ENCODE data around the gene BANK1.

Gene BANK1

DNA sequence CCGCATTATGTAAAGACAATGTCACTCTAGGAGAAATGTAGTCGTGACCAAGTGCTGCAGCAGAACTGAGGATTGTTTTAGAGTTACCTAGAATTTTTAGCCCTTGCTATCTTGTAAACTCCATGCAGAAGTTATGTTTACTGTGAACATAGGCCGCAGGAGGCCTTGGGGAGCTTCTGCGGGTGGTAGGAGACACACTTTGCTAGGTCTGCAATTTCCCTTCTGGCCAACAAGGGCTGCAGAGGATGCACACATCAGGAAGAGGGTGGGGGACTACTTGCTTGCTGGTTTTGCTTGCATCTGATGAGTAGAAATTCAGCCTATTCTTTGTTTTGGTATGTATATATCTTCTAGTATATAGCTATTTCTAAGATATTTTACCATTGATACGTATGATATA is 23.1 kb downstream of the BANK1 start:
- DNase-seq (ENCODE audit: low read depth in 2 of 2): no peak

DNA sequence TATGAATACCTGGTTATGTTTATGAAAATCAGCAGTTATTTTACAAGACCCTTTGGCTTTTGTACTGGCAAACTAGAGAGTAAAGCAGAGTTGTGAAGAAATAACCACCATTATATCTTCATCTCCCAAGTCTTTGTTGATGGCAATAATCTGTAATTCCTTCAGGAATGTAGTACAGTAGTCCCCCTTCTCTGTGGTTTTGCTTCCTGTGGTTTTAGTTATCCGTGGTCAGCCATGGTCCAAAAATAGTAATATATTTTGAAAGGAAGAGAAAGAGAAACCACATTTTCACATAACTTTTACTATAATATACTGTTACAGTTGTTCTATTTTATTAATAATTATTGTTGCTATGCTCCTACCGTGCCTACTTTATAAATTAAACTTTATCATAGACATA is 27.8 kb downstream of the BANK1 start:
- peak; percentile 49 to 50 for DNase-seq (ENCODE audit: low read depth in 2 of 2)

DNA sequence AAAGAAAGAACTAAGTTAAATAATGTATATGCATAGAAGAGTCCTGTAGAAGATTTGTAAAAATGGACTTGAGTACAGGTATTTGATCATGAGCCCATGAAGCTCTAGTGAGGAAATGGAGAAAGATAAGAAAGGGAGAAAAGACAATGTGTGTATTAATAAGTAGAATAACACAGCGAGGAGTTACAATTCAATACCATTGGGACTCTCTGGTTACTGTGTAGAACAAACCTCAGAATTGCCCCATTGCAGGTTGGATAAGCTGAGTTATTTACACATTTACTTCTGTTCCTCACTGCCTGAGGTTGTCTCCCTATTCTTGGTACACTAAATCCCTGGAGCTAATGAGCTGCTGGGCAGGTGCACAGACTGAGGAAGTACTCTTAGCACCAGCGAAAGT is 33.3 kb downstream of the BANK1 start:
- no peak for DNase-seq (ENCODE audit: low read depth in 2 of 2)

DNA sequence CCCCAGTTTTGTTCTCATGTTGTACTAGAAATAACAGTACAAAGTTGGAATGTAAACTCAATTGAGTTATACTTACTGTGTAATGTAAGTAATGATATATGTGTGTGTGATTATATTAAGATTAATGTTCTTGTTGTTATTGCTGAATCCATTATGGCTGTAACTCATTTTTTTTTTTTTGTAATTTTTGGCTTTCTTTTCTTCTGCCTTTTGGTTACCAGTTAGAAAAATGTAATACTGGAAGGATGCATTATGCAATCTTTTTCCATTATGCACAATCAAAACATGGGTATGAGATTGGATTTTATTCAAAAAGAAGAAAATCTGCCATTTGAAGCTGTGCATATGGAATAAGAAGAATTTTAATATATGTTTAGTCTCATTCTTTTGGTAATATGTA is 34.0 kb downstream of the BANK1 start:
- no peak for DNase-seq (ENCODE audit: low read depth in 2 of 2)

DNA sequence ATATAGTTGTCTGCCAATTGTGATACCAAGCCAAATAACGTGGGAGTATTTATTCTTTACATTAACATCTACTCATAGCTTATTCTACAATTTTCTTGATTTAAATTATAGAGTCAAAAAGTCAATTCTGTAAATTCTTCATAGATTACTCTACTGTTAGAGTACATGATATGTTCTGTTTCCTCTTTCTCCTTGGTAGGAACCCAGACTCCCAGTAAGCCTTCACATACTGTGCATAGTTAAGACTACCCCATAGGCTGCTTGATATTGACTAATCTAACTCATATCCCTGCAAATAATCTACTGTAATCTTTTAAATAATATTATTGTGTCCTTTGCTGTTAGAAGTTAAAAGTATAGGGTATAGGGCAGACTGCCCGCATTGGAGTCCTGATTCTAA is 35.4 kb downstream of the BANK1 start:
- DNase-seq (ENCODE audit: low read depth in 2 of 2): no peak

DNA sequence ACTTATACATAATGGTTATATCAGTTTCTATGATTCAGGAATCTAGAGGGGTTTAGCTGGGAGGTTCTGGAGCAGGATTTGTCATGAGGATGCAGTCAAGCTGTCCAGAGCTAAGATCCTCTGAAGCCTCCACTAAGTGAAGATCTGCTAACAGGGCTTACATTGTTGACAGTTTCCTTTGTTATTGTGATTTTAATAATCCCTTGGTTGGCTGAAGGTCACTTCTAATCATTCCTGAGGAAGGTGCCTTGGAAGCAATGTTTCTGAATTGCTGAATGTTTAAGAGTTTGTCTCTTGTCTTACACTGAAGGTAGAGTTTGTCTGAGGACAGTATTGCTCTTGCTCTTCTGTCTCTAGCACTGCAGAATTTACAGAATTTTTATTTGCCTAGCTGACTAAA is 41.3 kb downstream of the BANK1 start:
- DNase-seq (ENCODE audit: low read depth in 2 of 2): no peak

DNA sequence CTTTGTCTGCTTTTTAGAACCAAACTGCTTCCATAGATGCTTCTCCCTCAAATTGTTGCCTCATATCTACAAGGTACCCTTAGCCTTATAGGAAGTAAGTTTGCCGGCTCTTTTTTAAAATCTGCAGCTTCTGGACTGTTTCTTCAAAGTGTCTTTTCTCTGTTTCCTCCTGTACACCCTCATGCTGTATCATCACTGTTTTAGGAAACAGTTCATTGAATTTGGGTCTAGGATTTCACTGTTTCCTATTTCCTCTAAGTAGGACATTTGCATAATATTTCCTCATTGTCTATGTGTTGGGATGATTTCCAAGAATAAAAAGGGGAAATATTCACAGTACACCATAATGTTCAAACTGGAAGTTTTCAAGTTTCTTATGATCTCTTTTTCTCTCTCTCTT is 43.0 kb downstream of the BANK1 start:
- DNase-seq (ENCODE audit: low read depth in 2 of 2): no peak

DNA sequence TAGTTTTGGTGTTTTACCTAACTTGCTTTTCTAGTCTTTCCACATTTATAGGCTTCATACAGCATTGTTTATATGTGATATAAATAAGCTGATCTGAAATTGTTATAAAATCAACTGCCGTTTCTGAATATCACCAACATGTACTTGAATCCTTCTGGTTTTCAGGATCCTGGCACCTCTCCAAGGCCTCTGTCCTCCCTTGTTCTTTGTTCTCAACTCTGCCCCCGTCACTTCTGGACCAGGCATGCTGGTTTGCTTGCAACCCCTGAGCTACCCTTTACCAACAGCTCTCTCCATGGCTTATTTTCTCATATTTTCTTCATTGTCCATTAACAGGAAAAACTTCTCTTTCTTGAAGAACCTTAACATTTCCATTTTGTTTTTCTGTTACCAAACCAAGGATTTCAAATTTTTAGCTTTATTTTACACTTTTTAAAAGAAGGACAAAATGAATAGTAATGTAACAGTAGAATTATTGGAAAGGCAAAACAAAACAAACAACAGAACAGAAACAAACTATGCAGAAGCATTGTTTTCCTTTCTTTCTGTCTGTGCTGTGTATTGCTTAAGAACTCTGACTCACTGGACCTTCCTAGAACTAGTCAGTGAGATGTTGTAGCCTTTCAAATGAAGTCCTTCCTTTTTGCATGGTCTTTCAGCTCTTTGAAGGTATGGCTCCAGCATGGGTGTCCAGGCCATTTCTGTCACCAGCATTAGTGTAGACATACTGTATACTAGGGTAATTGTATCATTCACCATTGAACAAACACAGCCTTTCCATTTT is 44.8 kb downstream of the BANK1 start:
- DNase-seq (ENCODE audit: low read depth in 2 of 2): no peak

DNA sequence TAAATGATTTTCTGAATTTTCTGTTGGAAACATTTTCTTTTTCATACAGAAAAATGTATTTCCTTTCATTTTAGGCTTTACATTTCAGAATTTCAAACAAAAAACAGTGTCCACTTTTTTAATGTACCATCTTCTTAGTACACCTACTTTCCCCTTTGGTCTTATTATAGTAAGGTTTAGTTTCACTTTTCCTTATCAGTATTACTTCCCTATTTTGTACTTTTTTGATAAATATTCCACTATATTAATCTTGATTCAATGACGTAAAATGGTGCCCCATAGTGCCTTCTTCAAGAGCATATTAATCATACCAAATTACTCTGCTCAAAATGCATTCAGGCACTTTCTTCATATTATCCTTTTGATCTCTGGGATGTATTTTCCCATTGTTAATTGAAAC is 52.5 kb downstream of the BANK1 start:
- DNase-seq (ENCODE audit: low read depth in 2 of 2): no peak

DNA sequence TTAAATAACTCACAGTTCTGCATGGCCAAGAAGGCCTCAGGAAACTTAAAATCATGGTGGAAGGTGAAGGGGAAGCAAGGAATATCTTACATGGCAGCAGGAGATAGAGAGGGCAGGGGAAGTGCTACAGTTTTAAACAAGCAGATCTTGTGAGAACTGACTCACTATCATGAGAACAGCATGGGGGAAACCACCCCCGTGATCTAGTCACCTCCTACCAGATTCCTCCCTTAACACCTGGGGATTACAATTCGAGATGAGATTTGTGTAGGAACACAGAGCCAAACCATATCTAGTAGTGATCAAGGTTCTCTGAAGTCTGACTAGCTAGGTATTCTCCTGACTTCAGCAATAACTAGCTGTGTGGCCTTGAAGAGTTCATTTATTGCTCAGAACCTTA is 56.0 kb downstream of the BANK1 start:
- DNase-seq (ENCODE audit: low read depth in 2 of 2): no peak

DNA sequence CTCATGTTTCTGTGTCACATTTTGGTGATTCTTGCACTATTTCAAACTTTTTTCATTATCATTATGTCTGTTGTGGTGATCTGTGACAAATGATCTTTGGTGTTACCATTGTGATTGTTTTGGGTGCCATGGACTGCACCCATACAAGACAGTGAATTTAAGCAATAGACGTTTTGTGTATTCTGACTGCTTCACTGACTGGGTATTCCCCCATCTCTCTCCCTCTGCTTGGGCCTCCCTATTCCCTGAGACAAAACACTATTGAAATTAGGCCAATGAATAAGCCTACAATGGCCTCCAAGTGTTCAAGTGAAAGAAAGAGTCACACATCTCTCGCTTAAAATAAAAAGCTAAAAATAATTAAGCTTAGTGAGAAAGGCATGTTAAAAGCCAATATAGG is 60.2 kb downstream of the BANK1 start:
- DNase-seq (ENCODE audit: low read depth in 2 of 2): no peak

DNA sequence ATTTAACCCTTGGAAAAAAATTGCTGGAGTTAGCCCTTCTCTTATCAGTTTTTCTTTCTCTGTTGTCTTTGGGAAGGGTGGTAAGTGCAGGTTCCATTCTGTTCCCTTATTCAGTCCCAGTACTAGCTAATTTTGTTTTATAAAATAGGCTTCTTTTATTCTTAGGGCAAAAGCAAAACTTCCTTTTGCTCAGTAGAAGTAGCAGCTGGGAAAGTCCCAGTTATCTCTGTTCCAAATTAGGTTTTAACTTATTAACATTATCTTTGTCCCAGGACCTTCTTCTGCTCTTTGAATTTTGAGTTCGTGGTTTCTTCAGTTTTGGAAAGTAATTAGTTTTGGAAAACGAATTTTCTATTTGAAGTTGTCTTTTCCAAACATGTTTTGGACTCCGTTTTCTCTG is 61.1 kb downstream of the BANK1 start:
- DNase-seq (ENCODE audit: low read depth in 2 of 2): no peak

DNA sequence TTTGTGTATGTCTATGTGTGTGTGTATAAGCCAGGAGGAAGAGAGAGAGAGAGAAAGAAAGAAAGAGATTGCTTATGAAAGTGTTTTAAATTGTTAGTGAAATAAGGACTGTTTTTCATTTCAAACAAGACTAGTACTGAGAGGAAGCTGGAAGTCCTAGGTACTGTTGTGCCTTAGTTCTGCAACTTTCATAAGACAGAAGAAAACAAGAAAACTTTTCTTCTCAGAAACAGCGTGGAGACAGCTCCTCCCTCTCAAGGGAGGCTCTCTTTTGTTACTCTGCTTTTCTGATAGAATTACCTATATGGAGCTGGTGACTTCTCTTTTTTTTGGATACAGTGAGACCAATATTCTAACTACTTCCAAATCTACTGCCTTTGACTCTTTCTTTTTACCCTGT is 62.5 kb downstream of the BANK1 start:
- no peak for DNase-seq (ENCODE audit: low read depth in 2 of 2)

DNA sequence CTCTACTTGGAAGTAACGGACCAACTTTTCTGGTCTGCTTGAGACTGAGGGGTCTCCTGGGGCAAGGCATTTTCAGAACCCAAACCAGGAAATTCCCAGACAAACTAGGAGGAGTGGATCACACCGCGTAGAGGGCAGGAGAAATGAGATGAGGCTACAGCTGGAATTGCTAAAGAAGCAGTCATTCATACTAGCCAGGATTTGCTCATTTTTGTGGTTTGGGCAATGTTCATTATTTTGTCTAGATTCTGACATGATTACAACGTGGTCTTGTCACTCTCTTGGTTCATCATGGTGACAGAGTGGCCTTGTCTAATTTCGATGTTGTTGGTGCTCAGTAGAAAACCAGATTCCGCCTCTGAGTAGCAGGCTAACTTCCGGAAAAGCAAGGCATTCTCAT is 63.2 kb downstream of the BANK1 start:
- no peak for DNase-seq (ENCODE audit: low read depth in 2 of 2)

DNA sequence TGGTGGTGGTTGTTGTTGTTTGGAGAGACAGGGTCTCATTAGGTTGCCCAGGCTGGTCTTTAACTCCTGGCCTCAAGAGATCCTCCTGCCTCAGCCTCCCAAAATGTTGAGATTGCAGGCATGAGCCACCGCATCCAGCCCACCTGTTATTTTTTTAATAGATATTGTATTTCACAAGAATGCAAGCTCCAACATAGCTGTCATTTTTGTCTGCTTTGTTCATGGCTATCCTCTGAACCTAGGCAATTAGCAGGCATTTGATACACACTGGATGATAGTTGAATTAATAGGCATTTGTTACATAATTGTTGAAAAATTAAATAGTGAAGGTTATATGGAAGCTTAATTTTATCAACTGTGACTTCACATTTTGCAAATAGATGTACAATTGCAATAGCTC is 64.7 kb downstream of the BANK1 start:
- DNase-seq (ENCODE audit: low read depth in 2 of 2): no peak

DNA sequence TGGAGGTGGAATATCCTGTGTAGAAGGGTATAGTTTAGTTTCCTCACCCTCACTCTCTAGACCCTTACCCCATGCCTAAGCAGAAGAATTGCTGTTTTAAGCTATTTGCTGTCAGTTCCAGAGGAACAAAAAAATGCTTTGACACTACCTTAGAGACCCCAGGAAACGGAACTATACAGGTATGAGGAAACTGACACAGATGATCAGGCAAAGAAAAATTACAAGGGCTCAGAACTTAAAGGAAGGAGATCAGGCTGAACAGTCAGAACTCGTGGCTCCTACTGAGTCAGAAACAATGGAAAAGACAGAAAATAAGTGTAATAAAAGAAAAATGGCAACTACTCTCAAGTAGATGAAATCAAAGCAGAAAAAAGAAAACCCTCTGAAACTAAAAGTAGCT is 65.6 kb downstream of the BANK1 start:
- no peak for DNase-seq (ENCODE audit: low read depth in 2 of 2)

DNA sequence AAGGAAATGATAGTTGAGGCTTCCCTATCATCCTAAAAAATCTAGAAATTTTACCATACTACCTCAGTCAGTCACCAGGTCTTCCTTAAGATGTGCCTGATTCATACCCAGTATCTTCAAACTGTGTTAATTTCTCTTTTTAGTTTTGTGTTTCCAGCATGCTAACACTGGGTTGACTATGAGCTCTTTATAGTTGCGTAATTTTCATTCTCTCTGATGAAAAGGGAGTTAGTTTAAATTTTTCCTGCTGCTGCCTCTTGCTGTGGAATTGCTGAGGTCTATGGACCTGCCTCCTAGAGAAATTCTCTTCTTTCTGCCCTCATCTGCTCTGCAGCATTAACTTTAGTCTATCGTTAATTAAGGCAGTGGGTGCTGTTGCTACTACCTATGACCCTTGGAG is 66.6 kb downstream of the BANK1 start:
- no peak for DNase-seq (ENCODE audit: low read depth in 2 of 2)

DNA sequence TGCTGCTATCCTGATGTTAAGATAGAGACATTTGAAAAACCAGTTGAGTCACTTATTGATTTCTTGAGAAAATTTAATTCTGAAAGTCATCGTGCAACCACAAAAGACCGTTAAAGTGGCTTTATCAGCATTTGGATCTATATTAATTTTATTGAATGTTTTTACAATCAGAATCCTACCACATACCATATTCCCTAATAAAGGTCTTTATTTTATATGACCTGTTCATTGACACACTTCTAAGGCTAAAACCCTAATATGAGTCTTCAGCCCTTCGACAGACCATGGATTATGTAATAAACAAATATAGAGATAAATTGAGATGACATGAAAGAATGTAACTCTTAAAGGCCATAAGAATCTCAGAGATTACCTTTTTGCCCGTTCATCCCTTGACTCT is 68.1 kb downstream of the BANK1 start:
- DNase-seq (ENCODE audit: low read depth in 2 of 2): no peak

DNA sequence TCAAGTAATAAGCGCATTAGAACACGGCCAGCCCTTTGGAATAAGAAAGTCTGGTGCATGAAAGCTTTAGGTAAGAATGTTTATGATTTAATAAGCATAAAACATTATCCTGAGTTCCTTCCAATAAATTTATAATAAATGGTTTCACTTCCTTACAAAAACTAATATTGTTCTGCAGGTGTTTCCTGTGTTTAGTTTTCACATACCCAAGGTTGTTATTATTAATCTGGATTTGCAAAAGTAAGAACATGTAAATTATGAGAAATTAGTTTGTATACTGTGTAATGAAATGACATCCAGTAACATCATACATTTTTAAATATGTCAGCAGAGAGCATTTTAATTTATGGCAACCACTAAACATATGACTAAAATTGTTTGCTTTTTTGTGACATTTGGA is 72.1 kb downstream of the BANK1 start:
- DNase-seq (ENCODE audit: low read depth in 2 of 2): no peak

DNA sequence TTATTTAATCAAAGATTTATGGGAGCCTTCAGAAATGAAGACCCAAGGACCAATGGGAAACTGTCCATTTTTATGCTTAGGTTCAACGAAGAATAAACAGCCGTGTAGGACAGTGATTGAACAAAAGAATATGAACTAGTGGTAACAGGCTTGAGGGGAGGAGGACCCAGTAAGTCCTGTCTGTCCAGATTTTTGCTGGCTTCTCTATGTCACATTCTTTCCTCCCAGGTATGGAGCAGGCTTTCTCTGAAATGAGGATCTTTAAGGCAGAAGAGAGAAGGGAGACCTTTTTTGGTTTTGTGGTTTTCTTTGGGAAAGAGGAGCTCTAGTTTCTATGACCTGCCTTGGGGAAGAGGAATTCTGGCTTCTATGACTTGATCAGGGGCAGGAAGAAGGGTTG is 74.1 kb downstream of the BANK1 start:
- no peak for DNase-seq (ENCODE audit: low read depth in 2 of 2)

DNA sequence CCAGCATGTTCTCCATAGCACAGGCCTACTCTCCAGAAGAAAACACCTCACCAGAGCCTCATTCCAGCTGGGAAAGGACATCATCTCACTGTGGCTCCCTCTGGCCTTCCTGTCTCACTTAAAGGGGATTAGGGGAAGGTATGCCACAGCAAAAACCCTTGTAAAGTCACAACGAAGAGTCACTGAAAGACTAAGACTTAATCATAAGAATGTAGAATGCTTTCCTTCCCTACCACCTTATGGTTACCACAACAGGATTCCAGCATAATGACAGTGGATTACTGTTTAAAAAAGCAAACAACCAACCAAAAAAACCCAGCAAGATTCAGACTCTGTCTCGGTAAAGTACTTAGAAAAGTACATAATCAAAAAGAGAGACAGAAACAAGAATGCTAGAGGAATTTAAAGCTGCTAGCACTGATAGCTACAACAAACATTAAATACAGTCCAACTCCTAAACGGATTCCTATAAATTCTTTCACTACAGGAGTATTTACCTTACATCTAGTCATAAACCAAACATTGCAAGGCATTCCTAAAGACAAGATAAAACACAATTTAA is 75.1 kb downstream of the BANK1 start:
- no peak for DNase-seq (ENCODE audit: low read depth in 2 of 2)

DNA sequence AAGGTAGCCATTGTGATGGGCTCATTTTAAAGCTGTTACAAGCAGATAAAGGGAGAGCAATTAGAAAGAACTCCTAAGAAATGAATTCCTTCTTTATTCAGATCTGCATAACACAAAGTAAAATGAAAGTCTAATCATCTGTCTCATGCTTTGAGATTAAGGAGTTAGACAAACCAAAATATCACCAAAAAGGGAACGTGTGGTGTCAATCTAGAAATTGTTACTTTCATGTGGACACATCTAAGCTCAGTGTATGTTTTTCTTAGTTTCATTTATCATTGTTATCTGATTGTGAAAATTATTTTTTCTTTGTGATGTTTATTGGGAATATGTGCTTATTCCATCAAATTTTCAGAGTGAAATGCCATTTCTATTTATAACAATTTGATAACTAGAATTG is 80.3 kb downstream of the BANK1 start:
- DNase-seq (ENCODE audit: low read depth in 2 of 2): no peak

DNA sequence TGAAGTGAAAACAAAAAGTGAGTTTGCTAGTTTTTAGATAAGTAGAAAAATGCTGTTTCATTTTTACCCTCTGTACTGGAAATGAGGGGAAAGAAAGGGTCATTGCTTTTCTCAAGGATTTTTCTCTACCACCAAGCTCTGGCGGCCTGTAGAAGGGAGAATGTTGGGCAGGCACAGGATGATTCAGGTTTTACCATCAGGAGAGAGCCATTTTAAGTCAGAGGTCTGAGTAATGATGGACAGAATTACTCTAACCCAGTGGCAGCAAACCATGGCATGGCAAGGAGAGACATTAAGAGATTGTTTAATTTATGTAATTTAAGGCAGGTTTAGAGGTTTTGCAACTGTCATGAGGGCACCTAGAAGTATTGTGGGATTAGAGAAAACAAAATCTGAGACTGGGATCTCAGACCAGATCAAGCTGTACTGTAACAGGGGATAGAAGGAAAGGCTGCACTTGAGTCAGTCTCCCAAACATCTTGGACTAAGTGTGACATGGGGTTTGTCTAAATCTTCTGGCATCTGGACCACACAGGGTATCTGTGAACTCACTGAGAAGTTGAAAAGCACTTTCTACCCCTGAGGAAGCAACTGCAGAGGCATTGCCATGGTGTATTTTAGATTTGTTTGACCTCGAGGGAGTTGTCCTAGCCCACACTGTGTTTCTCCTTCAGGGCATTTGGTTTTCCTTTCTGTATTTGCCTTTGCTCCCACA is 81.6 kb downstream of the BANK1 start:
- DNase-seq (ENCODE audit: low read depth in 2 of 2): no peak

Data from fibroblast of skin of left biceps (primary cell).